ENCODE results near the gene SLC16A7.
A peak's percentile ranks its signal among the peaks of the same experiment; 100 is the strongest.

- TF ChIP-seq ELK1 (CRISPR knock-in tag; IDR thresholded peaks at IDR 0.05) (no peak), ZNF277 (CRISPR knock-in tag; IDR thresholded peaks at IDR 0.05; ENCODE audit: borderline replicate concordance) (no peak), JUND (IDR thresholded peaks at IDR 0.05; ENCODE audit: borderline replicate concordance, low read depth, low read length) (no peak), JUND (tag; IDR thresholded peaks at IDR 0.05; ENCODE audit: borderline replicate concordance, low read depth, low read length) (no peak), CTCF (IDR thresholded peaks at IDR 0.05 in 2 of 3, conservative IDR thresholded peaks at IDR 0.05 in 1 of 3; ENCODE audit: insufficient read depth in 2 of 3, low read depth in 1 of 3, low read length in 3 of 3) (peak in 1 of 3 experiments; percentile 13; a peak in 1 of 6 replicates), CBFB (CRISPR knock-in tag; IDR thresholded peaks at IDR 0.05) (no peak)
Measured at GRCh38 chr12:59834659-59835474, 239.0 kb downstream of the SLC16A7 start.
